GM21515 (cell line): Measurements from ENCODE around the gene MAN2C1.
A peak's percentile ranks its signal among the peaks of the same experiment; 100 is the strongest.
"Not testable (repeated sequence)": the region's sequence is repeated elsewhere in the genome, so short reads cannot be mapped to it uniquely, and the experiment has no call there.

Experiments
- ATAC-seq: cut with Tn5 transposase; IDR thresholded peaks from one replicate; pipeline ENCODE4 v1.9.1; 2021; ENCODE audit not compliant: unreplicated experiment

MAN2C1 gene

GRCh38 chr15:75347222-75348033 lies 21.0 kb downstream of the MAN2C1 start:
- ATAC-seq, result peak; percentile 52

GRCh38 chr15:75346796-75347221 lies 21.6 kb downstream of the MAN2C1 start, which contains the start of gene NEIL1:
TSS of gene NEIL1 (plus strand) at chr15:75347039. CDS start at chr15:75348906, 1,867 bp downstream.
- ATAC-seq, result no peak

- not testable (repeated sequence) for ATAC-seq
These were observed 24.5 kb downstream of the MAN2C1 start for GRCh38 chr15:75343953-75344352.

GRCh38 chr15:75342221-75342620 lies 26.2 kb downstream of the MAN2C1 start:
- ATAC-seq, result no peak

DNA sequence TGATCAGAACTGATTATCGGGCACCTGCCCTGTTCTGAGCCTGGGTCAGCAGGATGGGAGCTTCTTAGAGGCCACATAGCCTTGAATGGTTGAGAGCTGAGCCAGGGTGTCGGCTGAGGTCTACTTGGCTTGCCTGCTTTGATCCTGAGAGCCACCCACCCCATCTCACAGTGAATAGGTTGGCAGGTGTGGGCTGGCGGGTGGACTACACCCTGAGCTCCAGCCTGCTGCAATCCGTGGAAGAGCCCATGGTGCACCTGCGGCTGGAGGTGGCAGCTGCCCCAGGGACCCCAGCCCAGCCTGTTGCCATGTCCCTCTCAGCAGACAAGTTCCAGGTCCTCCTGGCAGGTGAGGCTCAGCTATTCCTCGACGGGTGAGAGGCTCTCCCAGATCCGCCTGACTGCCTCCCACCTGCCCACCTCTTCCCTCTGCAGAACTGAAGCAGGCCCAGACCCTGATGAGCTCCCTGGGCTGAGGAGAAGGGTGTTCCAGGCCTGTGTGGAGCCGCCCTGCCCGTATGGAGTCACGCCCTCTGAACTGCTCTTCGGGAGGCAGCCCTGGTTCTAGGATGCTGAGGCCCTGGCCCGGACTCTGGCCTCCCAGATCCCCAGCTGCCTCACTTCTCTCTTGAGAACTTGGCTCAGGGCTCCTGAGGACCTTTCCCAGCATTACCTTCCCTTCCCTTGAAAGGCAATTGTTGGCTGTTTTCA lies 28.7 kb downstream of the MAN2C1 start:
- ATAC-seq, result no peak

- no peak for ATAC-seq
These were observed 29.7 kb downstream of the MAN2C1 start for GRCh38 chr15:75338661-75339240.

GRCh38 chr15:75335705-75336355 lies 32.6 kb downstream of the MAN2C1 start, which contains the start of gene COMMD4:
TSS of gene COMMD4 (plus strand) at chr15:75336063. CDS start at chr15:75336090, 27 bp downstream.
- peak; percentile 70 for ATAC-seq

GRCh38 chr15:75335313-75335704 lies 33.1 kb downstream of the MAN2C1 start:
- no peak for ATAC-seq

GRCh38 chr15:75333654-75334419 lies 34.6 kb downstream of the MAN2C1 start:
- not testable (repeated sequence) for ATAC-seq

GRCh38 chr15:75332093-75332492 lies 36.3 kb downstream of the MAN2C1 start:
- not testable (repeated sequence) for ATAC-seq

GRCh38 chr15:75329571-75329970 lies 38.8 kb downstream of the MAN2C1 start:
- no peak for ATAC-seq

DNA sequence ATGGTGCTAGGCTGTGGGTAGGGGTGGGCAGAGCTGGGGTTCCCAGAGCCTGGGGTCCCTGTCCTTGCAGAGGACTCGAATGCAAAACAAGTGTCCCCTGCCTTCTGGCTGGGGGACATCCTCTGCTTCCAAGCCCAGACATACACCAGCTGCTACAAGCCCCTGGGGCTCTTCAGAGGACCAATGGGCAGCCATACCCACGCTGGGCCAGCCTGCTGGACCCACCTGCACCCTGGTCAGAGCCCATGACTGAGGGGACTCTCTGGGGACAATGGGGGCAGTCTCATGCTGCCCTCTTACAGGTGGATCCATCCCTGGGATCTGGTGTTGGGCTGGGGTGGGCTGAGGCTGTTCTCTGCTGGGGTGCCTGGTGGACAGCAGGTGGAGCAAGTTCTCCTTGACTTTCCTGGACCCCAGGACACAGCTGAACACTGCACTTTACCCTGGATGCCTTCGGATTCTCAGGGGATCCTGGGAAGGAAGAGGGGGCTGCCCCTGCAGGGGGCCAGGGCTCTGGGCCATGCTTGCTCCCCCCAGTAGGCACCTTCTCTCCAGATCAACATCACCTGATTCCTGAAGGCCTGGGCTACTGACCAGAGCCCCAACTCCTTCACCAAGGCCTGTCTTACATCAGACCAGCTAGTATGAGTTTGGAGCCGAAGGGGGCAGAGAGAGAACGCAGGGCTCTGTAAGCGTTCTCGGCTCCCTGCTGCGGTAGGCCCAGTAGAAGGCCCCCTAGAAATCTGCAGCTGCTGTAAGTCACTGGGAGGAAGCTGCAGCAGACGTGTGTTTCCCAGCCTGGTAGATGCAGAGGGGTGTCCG lies 39.7 kb downstream of the MAN2C1 start:
- ATAC-seq, result no peak

DNA sequence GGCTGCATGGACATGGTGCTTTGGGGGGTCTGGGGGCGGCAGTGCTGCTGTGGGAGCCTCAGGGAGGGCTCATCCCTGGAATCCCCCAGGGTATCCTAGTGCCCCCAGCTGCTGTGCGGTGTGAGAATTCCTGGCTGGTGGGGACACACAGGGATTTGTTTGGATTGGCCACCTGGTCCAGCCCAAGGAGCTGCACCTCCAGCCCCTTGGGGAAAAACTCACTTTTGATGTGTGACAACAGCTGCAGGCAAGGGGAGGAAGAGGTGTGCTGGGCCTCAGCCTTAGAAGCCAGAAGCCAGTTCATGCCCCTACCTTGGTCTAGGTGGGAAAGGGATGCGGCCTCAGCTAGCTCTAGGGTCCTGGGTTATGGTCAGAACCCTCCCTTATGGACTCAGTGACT lies 40.9 kb downstream of the MAN2C1 start:
- no peak for ATAC-seq

DNA sequence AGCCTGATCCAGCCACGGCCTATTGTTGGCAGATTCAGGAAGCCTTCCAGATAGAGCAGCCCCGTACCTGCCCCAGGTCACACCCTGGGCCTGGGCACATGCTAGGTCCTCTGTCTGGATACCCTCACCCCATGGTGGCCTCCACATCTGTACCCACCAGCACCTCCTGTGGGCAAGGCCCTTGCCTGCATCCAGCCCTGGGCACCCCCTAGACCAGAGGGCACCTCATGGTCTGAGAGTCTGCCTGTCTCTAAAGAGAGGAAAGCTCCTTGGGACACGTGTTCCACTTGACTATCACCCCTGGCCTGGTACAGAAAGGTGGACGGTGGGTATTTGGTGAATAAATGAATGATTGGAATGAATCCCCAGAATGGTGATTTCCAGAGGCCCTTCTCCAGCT lies 41.4 kb downstream of the MAN2C1 start:
- no peak for ATAC-seq

DNA sequence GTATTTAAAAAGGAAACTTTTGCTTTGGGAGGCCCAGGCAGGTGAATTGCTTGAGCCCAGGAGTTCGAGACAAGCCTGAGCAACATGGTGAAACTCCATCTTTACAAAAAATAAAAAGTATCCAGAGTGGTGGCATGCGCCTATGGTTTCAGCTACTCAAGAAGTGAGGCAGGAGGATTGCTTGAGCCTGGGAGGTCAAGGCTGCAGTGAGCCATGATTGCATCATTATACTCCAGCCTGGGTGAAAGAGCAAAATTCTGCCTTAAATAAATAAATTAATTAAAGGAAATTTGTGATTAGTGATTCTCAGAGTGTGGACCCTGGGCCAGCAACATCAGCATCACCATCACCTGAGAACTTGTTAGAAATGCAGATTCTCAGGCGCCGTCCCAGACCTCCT lies 42.5 kb downstream of the MAN2C1 start:
- ATAC-seq, result no peak

- no peak for ATAC-seq
These were observed 46.7 kb downstream of the MAN2C1 start for GRCh38 chr15:75321711-75322110.

DNA sequence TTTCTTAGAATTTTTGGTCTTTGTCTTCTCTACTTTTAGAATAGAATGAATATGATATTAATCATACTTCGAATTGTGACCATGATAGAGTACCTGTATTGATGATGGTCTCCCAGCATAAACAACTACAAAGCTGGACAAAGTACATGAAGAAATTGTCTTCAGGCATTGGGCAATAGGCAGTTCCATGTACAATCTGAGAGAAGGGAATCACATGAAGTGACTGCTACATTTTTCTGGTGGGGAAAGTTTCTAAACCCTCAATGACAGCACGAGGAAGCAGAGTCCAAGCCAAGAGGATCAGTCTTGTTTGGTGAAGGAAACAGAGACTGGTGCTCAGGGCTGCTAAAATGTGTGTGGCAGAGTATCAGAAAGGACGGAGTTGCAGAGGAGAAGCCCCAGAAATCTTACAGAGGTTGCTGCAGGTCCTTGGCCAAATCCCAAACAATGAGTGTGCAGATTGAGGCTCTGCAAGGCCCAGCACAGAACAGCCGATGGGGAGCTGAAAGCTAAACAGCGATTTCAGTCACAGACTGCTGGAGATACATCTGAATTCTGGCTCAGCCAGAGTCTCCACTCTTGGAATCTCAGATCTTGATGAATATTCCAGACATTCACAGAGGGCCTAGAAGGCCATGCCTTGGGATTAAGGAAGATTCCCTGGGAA lies 49.0 kb downstream of the MAN2C1 start:
- not testable (repeated sequence) for ATAC-seq

- no peak for ATAC-seq
These were observed 53.7 kb downstream of the MAN2C1 start for GRCh38 chr15:75314552-75315290.
